AG10803 (cell line): Measurements from ENCODE around the gene PIGT.

Source experiments
- DNase-seq: peaks from one replicate; pipeline ENCODE4 v3.0.0; 2010; ENCODE audit warnings: low read depth
- H3K4me3 ChIP-seq: 2 replicates; pipeline ENCODE4 v1.5.1; 2011; ENCODE audit warnings: mild to moderate bottlenecking, low read length, control low read depth
- CTCF ChIP-seq: conservative IDR thresholded peaks from 2 replicates; pipeline ENCODE4 v1.5.1; 2011; ENCODE audit warnings: mild to moderate bottlenecking, low read length, control low read depth, inconsistent platforms

The PIGT gene

GRCh38 chr20:45372646-45373352, 43.1 kb upstream of the PIGT start:
- H3K4me3 ChIP-seq, result no peak overlapping the region; the same call in 1 of the 2 replicates
- DNase-seq, result peak; percentile 16
- TF ChIP-seq CTCF, result no peak

- DNase-seq, result peak; percentile 70
- peak overlapping the region; percentile 65 for H3K4me3 ChIP-seq
- peak; percentile 84 for TF ChIP-seq CTCF
Measured at GRCh38 chr20:45373353-45374100, 42.4 kb upstream of the PIGT start.

- DNase-seq, result no peak
- peak overlapping the region; percentile 65; the same call in 1 of the 2 replicates for H3K4me3 ChIP-seq
Measured at GRCh38 chr20:45374101-45374467, 41.9 kb upstream of the PIGT start.

GRCh38 chr20:45374966-45375365, 41.0 kb upstream of the PIGT start:
- no peak for TF ChIP-seq CTCF
- no peak overlapping the region for H3K4me3 ChIP-seq
- no peak for DNase-seq

More at GRCh38 chr20:45374101-45374467, 41.9 kb upstream of the PIGT start:
- no peak for TF ChIP-seq CTCF

GRCh38 chr20:45377269-45377668, 38.7 kb upstream of the PIGT start:
- DNase-seq, result no peak
- no peak overlapping the region for H3K4me3 ChIP-seq
- no peak for TF ChIP-seq CTCF

GRCh38 chr20:45378191-45378590, 37.8 kb upstream of the PIGT start, which contains the start of gene TP53TG5:
TSS of gene TP53TG5 (minus strand) at chr20:45378325. CDS start at chr20:45378236, 89 bp downstream.
- no peak for DNase-seq
- no peak for TF ChIP-seq CTCF

GRCh38 chr20:45387274-45387673, 28.7 kb upstream of the PIGT start:
- no peak overlapping the region for H3K4me3 ChIP-seq

More at GRCh38 chr20:45378191-45378590, 37.8 kb upstream of the PIGT start, which contains the start of gene TP53TG5:
- H3K4me3 ChIP-seq, result no peak within 1 kb of the TSS

More at GRCh38 chr20:45387274-45387673, 28.7 kb upstream of the PIGT start:
- no peak for DNase-seq
- TF ChIP-seq CTCF, result no peak
